Measurements from ENCODE around the gene PRKG1. TPM values are rescaled to one million over a fixed set of nuclear protein-coding genes. Genes with fewer than 3 reads are reported as not detected.
"Not testable (repeated sequence)": the region's sequence is repeated elsewhere in the genome, so short reads cannot be mapped to it uniquely, and the experiment has no call there.

Gene PRKG1
- polyA plus RNA-seq, 3 donors: 11.9 to 16.4 (median 13.7) TPM

DNA sequence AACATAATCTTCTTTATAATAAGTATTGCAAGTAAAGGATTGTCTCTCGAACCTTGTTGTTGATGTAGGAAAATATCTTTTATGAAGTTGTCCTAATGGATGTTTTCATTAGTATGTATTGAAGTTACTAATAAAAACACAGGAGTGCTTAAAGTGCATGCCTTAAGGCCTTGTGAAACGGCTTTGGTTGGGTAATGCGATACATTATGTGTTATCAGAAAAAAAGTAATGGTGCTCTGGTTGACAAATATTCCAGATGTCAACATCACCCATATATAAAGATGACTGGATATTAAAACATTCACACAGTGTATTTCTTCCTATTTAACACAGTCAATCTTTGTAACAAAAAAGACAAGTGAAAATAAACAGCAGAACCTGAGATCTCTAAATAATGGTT lies 310.7 kb downstream of the PRKG1 start:
- DNase-seq (ENCODE audit: extremely low read depth in 1 of 11, low read depth in 9 of 11, low spot score in 4 of 11): no peak

DNA sequence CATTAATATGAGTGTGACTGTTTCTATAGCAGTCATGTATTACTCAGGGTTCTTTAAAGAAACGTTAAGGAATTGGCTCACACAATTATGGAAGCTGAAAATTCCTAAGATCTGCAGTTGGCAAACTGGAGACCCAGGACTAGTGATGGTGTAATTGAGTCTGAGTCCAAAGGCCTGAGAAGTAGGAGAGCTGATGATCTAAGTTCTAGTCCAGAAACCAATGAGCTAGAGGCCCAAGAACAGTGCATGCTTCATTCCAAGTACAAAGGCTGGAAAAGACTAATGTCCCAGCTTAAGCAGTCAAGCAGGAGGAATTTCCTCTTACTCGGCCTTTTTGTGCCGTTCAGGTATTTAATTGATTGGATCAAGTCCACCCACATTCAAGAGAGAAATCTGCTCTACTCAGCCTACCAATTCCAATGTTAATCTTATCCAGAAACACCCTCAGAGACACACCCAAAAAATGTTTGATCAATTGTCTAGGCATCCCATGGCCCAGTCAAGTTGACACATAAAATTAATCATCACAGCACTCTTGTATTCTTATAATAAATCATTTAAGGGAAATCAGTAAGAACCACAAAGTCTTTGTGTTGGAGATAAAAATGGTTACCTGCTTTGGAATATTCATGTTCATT lies 312.1 kb downstream of the PRKG1 start:
- DNase-seq (ENCODE audit: extremely low read depth in 1 of 11, low read depth in 9 of 11, low spot score in 4 of 11): no peak

DNA sequence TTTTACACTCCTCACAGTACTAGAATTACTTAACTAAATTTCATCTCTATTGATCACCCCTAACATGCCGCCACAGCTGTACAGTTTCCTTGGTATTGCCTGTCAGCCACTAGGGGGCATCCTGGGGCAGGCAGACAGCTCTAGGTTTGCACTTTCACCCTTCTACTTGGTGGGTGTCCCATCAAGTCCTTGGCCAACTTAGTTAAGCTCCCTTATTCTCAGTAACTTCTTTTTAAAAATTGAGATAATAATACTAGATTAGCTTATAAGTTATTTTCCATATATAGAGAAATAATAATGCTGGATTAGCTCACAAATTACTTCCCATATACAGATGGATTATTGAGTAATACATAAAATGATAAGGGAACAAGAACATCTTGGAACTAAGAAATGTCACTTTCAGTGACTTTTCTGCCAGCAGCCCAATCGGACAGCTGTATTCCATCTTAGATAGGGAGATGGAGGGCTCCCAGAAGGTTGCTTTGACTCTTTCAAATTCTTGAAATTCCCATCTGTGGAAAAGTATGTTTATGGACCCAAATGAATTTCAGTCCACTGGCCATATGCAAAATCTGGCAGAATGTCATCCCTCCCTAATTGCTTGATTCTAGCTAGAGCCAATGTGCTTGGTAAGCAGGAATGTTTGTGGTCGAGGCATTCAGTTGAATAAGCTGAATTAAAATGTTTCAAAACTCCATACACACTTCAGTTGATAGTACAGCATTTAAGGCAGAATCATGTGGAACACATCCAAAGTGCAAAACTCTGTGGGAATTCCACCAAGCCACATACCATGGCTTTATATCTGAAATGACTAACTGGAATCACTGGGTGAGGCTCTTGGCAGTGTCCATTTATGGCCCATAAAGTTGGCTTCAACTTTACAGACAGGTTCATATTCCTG lies 315.4 kb downstream of the PRKG1 start:
- no peak for DNase-seq (ENCODE audit: extremely low read depth in 1 of 11, low read depth in 9 of 11, low spot score in 4 of 11)

GRCh38 chr10:51393006-51393405 lies 318.7 kb downstream of the PRKG1 start:
- DNase-seq (ENCODE audit: extremely low read depth in 1 of 11, low read depth in 9 of 11, low spot score in 4 of 11): not testable (repeated sequence)

DNA sequence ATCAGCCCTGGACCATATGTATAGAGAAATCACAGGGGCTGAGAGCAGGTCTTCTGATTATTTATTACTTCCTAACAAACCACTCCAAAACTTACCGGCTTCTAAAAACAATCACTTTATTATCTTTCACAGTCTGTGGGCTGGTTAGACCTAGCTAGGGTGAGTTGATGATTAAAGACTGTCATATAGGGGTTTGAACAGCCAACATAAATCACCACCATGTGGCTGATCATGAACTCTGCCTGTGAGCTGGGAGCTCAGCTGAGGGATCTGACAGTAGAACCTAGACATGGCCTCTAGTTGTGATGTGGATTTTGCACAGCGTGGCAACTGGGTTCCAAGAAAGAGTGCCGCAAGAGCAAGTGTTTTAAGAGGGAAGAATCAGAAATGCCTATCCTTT lies 319.8 kb downstream of the PRKG1 start:
- DNase-seq (ENCODE audit: extremely low read depth in 1 of 11, low read depth in 9 of 11, low spot score in 4 of 11): peak in 2 of 11 donors; percentile 14 to 19

GRCh38 chr10:51397244-51397643 lies 323.0 kb downstream of the PRKG1 start:
- no peak for DNase-seq (ENCODE audit: extremely low read depth in 1 of 11, low read depth in 9 of 11, low spot score in 4 of 11)

DNA sequence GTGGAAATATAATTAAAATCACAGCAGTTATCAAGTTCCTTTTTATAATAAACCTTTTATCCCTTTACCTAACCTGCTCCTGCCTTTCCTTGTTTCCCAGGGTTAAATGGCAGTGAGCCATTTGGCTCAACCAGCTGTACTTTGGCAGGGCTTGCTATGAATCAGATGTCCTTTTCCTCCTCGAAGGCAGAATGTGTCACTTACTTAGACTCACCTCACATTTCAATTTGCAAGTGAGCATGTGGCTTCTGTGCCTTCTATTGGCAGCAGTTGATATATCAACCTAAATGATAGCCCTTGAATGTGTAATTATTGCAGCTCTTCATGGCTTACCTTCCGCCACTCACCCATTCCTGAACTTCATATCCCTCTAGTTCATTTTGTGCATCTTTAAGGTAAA lies 323.4 kb downstream of the PRKG1 start:
- no peak for DNase-seq (ENCODE audit: extremely low read depth in 1 of 11, low read depth in 9 of 11, low spot score in 4 of 11)

- no peak for DNase-seq (ENCODE audit: extremely low read depth in 1 of 11, low read depth in 9 of 11, low spot score in 4 of 11)
Measured at GRCh38 chr10:51399840-51400239, 325.6 kb downstream of the PRKG1 start.

- DNase-seq (ENCODE audit: extremely low read depth in 1 of 11, low read depth in 9 of 11, low spot score in 4 of 11): no peak
Measured at GRCh38 chr10:51400392-51401096, 326.3 kb downstream of the PRKG1 start.

DNA sequence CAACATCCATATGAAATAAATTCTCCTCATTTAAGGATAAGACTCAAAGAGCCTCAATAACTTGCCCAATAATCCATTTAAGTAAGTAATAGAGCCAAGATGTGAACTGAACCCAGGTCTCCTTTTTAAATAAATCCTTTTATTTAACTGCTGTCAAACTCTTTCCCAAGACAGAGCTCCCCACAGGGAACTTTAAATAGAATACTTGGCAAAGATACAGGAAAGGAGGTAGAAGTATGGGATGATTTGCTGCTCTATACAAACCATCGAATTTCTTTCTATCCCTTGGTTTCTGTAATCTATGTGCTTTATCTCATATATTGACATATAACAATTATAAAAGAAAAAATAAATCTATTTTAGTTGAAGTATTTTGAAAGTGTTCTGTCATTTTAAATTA lies 329.2 kb downstream of the PRKG1 start:
- DNase-seq (ENCODE audit: extremely low read depth in 1 of 11, low read depth in 9 of 11, low spot score in 4 of 11): no peak

DNA sequence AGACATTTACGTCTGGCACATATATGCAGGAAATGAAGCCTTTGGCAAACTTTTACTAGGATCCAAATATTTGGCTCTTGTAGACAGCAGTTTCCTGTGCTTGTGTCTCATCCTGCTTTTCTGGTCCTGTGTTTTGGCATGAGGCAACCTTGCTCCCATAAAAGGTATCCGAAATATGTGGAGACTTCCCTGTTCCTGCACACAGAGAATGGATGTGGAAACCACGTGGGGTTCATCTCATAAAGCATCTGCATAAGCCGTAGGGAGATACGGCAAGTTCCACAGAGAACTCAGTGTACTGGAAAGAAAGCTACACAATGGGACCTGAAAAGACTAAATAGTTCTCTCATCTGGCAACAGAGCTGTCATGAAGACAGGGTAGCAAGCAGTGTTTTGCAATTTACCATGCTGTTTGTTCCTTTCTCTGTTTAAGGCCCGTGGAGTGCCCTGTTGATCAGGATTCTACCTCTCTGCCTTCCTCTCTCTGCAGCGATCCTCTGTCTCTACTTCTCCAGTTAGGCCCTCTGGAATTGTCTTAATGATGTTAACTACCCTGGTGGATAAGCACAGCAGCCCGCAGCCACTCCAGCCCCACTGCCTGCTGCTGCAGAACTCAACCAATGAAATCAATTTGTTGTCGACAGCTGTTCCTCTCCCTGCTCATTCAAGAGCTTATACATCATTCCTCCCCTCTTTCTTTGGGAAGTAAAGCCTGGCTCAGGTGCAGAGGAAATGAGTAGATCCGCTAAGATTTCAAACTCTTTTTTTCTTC lies 331.5 kb downstream of the PRKG1 start:
- no peak for DNase-seq (ENCODE audit: extremely low read depth in 1 of 11, low read depth in 9 of 11, low spot score in 4 of 11)

- DNase-seq (ENCODE audit: extremely low read depth in 1 of 11, low read depth in 9 of 11, low spot score in 4 of 11): no peak
Measured at GRCh38 chr10:51406581-51406980, 332.3 kb downstream of the PRKG1 start.

DNA sequence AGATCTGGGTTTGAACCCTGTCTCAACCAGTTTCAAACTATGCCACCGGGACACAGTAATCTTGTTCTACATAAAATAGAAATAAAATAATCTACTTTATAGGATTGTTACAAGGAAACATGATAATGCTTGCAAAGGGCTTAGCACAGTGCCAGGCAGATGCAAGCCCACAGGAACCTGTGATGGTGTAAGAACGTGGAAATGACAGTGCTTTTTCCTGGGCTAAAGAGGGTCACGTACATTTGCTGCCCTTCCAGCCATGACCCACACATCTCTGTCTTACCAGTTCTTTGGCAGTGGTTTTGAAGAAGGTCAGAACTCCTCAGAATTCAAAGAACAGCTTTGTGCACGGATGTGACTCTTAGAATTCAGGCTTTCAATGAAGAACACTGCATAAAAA lies 342.2 kb downstream of the PRKG1 start:
- DNase-seq (ENCODE audit: extremely low read depth in 1 of 11, low read depth in 9 of 11, low spot score in 4 of 11): no peak

DNA sequence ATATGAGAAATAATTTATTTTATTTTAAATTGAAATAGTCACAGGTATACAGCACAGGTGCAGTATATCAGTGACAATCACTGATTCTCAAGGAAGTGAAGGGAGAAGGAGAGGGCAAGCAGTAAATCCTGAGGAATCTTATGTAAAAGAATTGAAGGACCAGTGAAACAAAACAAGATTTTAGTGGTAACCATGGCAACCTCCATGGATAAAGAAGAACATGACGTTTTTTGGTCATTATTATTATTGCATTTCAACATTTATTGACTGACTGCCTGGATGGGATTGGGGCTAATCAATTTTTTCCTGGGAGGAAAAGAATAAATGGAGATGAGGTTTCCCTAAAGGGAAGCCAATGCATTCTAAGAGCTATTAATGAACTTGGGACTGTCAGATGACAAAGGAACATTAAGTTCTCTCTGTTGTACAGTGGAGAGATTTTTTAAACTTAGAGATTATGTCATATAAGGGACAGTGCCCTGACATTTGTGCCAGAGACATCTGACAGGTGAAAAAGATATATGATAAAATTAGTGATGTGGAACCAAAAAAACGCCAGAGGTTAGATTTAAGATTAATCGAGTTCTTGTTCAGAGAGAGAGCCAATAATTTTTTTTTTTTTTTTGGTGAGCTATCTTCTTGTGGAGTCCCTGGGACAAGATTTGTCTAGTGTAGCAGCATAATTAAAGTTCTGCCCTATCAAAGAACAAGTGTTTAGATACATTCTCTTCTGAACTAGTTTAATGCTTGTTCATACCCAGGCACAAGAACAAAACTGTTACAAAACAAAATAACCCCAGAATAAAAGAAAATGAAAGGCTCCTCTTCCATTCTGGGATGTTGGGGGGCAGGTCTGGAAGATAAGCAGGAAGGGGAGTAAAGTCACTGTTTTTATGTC lies 345.2 kb downstream of the PRKG1 start:
- no peak for DNase-seq (ENCODE audit: extremely low read depth in 1 of 11, low read depth in 9 of 11, low spot score in 4 of 11)

DNA sequence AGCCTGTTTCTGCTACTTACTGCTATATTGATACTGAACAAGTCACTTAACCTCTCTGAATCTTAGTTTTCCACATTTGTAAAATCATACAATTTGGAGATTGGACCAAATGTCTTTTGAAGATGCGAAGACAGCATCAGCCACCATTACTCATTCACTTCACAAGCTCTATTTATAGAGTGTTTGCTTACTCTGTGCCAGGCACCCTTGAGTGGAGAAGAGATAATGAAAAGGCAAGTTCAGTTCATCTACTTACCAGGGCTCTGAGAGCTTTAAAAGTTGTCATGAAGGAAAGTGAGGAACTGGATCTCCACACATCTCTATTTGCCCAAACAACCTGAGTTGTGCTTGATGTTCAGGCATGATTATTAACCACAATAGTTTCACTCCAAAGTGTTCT lies 347.6 kb downstream of the PRKG1 start:
- DNase-seq (ENCODE audit: extremely low read depth in 1 of 11, low read depth in 9 of 11, low spot score in 4 of 11): no peak

GRCh38 chr10:51422311-51423120 lies 348.2 kb downstream of the PRKG1 start:
- DNase-seq (ENCODE audit: extremely low read depth in 1 of 11, low read depth in 9 of 11, low spot score in 4 of 11): peak; percentile 40 to 66 (median 50)

GRCh38 chr10:51423121-51423452 lies 348.8 kb downstream of the PRKG1 start:
- no peak for DNase-seq (ENCODE audit: extremely low read depth in 1 of 11, low read depth in 9 of 11, low spot score in 4 of 11)

- DNase-seq (ENCODE audit: extremely low read depth in 1 of 11, low read depth in 9 of 11, low spot score in 4 of 11): peak in 4 of 11 donors; percentile 2 to 6 (median 4)
Measured at GRCh38 chr10:51425431-51425830, 351.1 kb downstream of the PRKG1 start.

Measured in renal cortex interstitium (tissue), 11 donors.